Measurements from ENCODE around the gene CAMSAP1. TPM values are rescaled to one million over a fixed set of nuclear protein-coding genes. Genes with fewer than 3 reads are reported as not detected.

The CAMSAP1 gene
- polyA plus RNA-seq, 1 donor from 2014 or later: 58.5 TPM

GRCh38 chr9:135792268-135793128 is 114.8 kb downstream of the CAMSAP1 start (continued):
- TF ChIP-seq, protein P1, sequence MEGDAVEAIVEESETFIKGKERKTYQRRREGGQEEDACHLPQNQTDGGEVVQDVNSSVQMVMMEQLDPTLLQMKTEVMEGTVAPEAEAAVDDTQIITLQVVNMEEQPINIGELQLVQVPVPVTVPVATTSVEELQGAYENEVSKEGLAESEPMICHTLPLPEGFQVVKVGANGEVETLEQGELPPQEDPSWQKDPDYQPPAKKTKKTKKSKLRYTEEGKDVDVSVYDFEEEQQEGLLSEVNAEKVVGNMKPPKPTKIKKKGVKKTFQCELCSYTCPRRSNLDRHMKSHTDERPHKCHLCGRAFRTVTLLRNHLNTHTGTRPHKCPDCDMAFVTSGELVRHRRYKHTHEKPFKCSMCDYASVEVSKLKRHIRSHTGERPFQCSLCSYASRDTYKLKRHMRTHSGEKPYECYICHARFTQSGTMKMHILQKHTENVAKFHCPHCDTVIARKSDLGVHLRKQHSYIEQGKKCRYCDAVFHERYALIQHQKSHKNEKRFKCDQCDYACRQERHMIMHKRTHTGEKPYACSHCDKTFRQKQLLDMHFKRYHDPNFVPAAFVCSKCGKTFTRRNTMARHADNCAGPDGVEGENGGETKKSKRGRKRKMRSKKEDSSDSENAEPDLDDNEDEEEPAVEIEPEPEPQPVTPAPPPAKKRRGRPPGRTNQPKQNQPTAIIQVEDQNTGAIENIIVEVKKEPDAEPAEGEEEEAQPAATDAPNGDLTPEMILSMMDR (IDR thresholded peaks at IDR 0.05; ENCODE audit: poor library complexity, severe bottlenecking): no peak

DNA sequence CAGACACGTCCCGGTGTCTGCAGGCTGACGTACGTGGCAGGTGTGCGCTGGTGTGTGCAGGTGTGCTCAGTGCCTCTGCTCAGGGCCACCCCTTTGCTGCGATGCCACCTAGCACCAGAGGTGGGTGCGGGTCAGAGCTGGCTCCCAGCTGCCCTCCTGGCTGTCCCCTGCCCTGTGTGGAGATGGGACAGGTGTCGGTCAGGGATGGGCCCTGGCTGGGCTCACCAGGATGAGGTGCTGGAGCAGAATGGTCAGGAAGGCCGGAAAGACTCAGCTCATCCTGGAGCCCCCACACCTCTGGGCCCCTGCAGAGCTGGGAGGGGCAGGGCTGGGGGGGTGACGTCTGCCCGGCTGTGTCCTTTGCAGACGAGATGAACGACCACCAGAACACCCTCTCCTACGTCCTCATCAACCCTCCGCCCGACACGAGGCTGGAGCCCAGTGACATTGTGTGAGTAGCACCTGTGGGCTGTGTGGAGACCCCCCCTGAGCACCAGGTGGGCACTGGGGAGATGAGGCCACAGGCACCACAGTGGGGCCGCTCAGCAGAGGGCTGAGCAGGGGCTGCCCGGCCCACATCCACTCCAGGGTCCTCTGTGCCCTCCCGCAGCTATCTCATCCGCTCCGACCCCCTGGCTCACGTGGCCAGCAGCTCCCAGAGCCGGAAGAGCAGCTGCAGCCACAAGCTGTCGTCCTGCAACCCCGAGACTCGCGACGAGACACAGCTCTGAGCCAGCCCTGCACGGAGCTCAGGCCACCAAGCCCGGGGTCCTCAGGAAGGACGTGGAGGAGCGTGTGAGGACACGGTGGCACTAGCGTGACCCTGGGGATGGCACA is 115.7 kb downstream of the CAMSAP1 start:
- H3K79me2 ChIP-seq (replicated peaks; ENCODE audit: insufficient read depth, low read length): no peaks in the 10 kb centered on the region
- H3K27me3 ChIP-seq (ENCODE audit: insufficient read depth, low read depth, low read length): no peaks in the 10 kb centered on the region
- no peak overlapping the region for H3K9ac ChIP-seq (ENCODE audit: low read length)
- H4K20me1 ChIP-seq (ENCODE audit: insufficient read depth): no peaks in the 10 kb centered on the region
- no peak overlapping the region for H2AFZ ChIP-seq (ENCODE audit: low read depth, low read length)
- H3K4me2 ChIP-seq (ENCODE audit: low read length): no peak overlapping the region
- no peaks in the 10 kb centered on the region for H3K9me2 ChIP-seq (ENCODE audit: insufficient read depth, low read length)
- no peaks in the 10 kb centered on the region for H3K36me3 ChIP-seq (ENCODE audit: insufficient read depth, low read length)
- no peak for TF ChIP-seq REST (IDR thresholded peaks at IDR 0.05; ENCODE audit: borderline replicate concordance)
- TF ChIP-seq SMC3 (conservative IDR thresholded peaks at IDR 0.05; ENCODE audit: poor library complexity): no peak
- TF ChIP-seq EP300 (conservative IDR thresholded peaks at IDR 0.05; ENCODE audit: poor library complexity, severe bottlenecking): no peak
- H3F3A ChIP-seq (ENCODE audit: insufficient read depth, low read length, poor library complexity, severe bottlenecking): no peaks in the 10 kb centered on the region
- no peaks in the 10 kb centered on the region for H3K9me3 ChIP-seq (ENCODE audit: low read length)
- H3K4me3 ChIP-seq (ENCODE audit: low read length): no peak overlapping the region
- H3K27ac ChIP-seq (ENCODE audit: low read length): no peak overlapping the region

DNA sequence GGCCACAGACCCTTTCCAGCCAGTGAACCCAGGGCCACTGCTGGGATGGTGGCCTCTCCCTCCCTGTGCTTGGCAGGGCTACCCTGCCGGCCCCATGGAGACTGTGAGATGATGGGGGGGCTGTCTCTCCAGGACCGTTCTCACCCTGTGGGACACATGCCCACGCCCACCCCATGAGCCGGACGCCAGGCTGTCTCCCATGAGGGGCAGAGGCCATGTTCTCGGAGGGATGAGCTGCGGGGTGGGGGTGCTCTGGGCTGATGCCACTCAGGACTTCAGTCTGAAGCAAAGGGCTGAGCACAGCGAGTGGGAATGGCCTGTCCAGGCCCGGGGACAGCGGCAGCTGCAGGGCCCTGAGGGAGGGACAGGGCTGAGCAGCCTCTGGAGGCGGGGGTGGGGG is 116.5 kb downstream of the CAMSAP1 start:
- Histone ChIP-seq H3K9me2 (ENCODE audit: insufficient read depth, low read length) (no peaks in the 10 kb centered on the region), H3K79me2 (replicated peaks; ENCODE audit: insufficient read depth, low read length) (no peaks in the 10 kb centered on the region), H3K27ac (ENCODE audit: low read length) (no peak overlapping the region), H3K9me3 (ENCODE audit: low read length) (no peaks in the 10 kb centered on the region), H4K20me1 (ENCODE audit: insufficient read depth) (no peaks in the 10 kb centered on the region), H3F3A (ENCODE audit: insufficient read depth, low read length, poor library complexity, severe bottlenecking) (no peaks in the 10 kb centered on the region), H3K4me3 (ENCODE audit: low read length) (no peak overlapping the region), H3K9ac (ENCODE audit: low read length) (no peak overlapping the region), H3K4me2 (ENCODE audit: low read length) (no peak overlapping the region), H3K27me3 (ENCODE audit: insufficient read depth, low read depth, low read length) (no peaks in the 10 kb centered on the region), H2AFZ (ENCODE audit: low read depth, low read length) (no peak overlapping the region), H3K36me3 (ENCODE audit: insufficient read depth, low read length) (no peaks in the 10 kb centered on the region)
- no peak for TF ChIP-seq REST (IDR thresholded peaks at IDR 0.05; ENCODE audit: borderline replicate concordance)
- TF ChIP-seq MXI1 (conservative IDR thresholded peaks at IDR 0.05; ENCODE audit: poor library complexity, severe bottlenecking): no peak
- TF ChIP-seq RAD21 (conservative IDR thresholded peaks at IDR 0.05): no peak
- no peak for TF ChIP-seq EZH2 (IDR thresholded peaks at IDR 0.05; ENCODE audit: borderline replicate concordance, insufficient read depth, low read length, poor library complexity, severe bottlenecking)
- no peak for TF ChIP-seq POLR2AphosphoS5 (IDR thresholded peaks at IDR 0.05)
- no peak for TF ChIP-seq EP300 (conservative IDR thresholded peaks at IDR 0.05; ENCODE audit: poor library complexity, severe bottlenecking)
- TF ChIP-seq, protein P1 (IDR thresholded peaks at IDR 0.05; ENCODE audit: poor library complexity, severe bottlenecking): no peak
- TF ChIP-seq SMC3 (conservative IDR thresholded peaks at IDR 0.05; ENCODE audit: poor library complexity): no peak
- no peak for TF ChIP-seq TAF1 (IDR thresholded peaks at IDR 0.05; ENCODE audit: low read depth)

Measured in neural cell (in vitro differentiated cells).